ENCODE data around the gene CPSF4.
A peak's percentile ranks its signal among the peaks of the same experiment; 100 is the strongest.

The CPSF4 gene

GRCh38 chr7:99438573-99439480 lies at the start of gene CPSF4, which contains the start of gene PTCD1:
Gene CPSF4 (plus strand): TSS chr7:99438943. CDS start chr7:99439083, 140 bp downstream.
Gene PTCD1 (minus strand): TSS chr7:99438798. CDS start chr7:99435242, 3,556 bp downstream.
- DNase-seq = peak; percentile 96

GRCh38 chr7:99389772-99390171 lies 49.0 kb upstream of the CPSF4 start:
- DNase-seq = no peak

- DNase-seq = no peak
Measured at GRCh38 chr7:99390941-99391602, 47.7 kb upstream of the CPSF4 start.

- no peak for DNase-seq
Measured at GRCh38 chr7:99392046-99392445, 46.7 kb upstream of the CPSF4 start.

GRCh38 chr7:99392659-99393354 lies 45.9 kb upstream of the CPSF4 start:
- DNase-seq = peak; percentile 73

- DNase-seq = peak; percentile 63
Measured at GRCh38 chr7:99393355-99394187, 45.2 kb upstream of the CPSF4 start.

- DNase-seq = no peak
Measured at GRCh38 chr7:99394188-99394502, 44.6 kb upstream of the CPSF4 start.

- DNase-seq = no peak
Measured at GRCh38 chr7:99395616-99396327, 43.0 kb upstream of the CPSF4 start.

- no peak for DNase-seq
Measured at GRCh38 chr7:99396418-99397296, 42.1 kb upstream of the CPSF4 start.

GRCh38 chr7:99397297-99397983 lies 41.3 kb upstream of the CPSF4 start:
- no peak for DNase-seq

- no peak for DNase-seq
Measured at GRCh38 chr7:99398891-99399445, 39.8 kb upstream of the CPSF4 start.

GRCh38 chr7:99399597-99399996 lies 39.1 kb upstream of the CPSF4 start:
- DNase-seq = no peak

GRCh38 chr7:99402854-99403253 lies 35.9 kb upstream of the CPSF4 start:
- no peak for DNase-seq

- no peak for DNase-seq
Measured at GRCh38 chr7:99403764-99404163, 35.0 kb upstream of the CPSF4 start.

GRCh38 chr7:99404235-99404976 lies 34.3 kb upstream of the CPSF4 start:
- no peak for DNase-seq

GRCh38 chr7:99404977-99405320 lies 33.8 kb upstream of the CPSF4 start:
- DNase-seq = no peak

- no peak for DNase-seq
Measured at GRCh38 chr7:99406557-99406956, 32.2 kb upstream of the CPSF4 start.

- peak; percentile 68 for DNase-seq
Measured at GRCh38 chr7:99407872-99408378, 30.8 kb upstream of the CPSF4 start.

All from left hindlimb (tissue), 1 donor.